ENCODE results near the gene NANS.
A peak's percentile ranks its signal among the peaks of the same experiment; 100 is the strongest.

Gene NANS

GRCh38 chr9:98080780-98081179, 24.2 kb downstream of the NANS start:
- TF ChIP-seq CTCF (IDR thresholded peaks at IDR 0.05), result no peak
- Histone ChIP-seq H3K4me1 (ENCODE audit: control insufficient read depth in 1 of 2, insufficient read depth in 1 of 2, low read depth in 1 of 2, low read length in 1 of 2) (peaks cover 0 to 3% of the 10 kb centered on the region in 2 experiments), H3K27ac (no peak overlapping the region), H3K36me3 (peaks cover 82% of the 10 kb centered on the region), H3K4me3 (ENCODE audit: low read depth in 1 of 2, low read length in 1 of 2) (no peak overlapping the region), H3K9me3 (no peaks in the 10 kb centered on the region), H3K27me3 (no peaks in the 10 kb centered on the region)

GRCh38 chr9:98081477-98082219, 25.1 kb downstream of the NANS start:
- Histone ChIP-seq H3K4me3 (ENCODE audit: low read depth in 1 of 2, low read length in 1 of 2) (no peak overlapping the region), H3K9me3 (no peaks in the 10 kb centered on the region), H3K36me3 (peaks cover 87% of the 10 kb centered on the region), H3K4me1 (ENCODE audit: control insufficient read depth in 1 of 2, insufficient read depth in 1 of 2, low read depth in 1 of 2, low read length in 1 of 2) (peaks cover 0 to 3% of the 10 kb centered on the region in 2 experiments), H3K27ac (peak overlapping the region; percentile 27), H3K27me3 (no peaks in the 10 kb centered on the region)
- TF ChIP-seq CTCF (IDR thresholded peaks at IDR 0.05), result no peak

GRCh38 chr9:98083061-98083501, 26.5 kb downstream of the NANS start:
- no peak overlapping the region for H3K4me3 ChIP-seq (ENCODE audit: low read depth in 1 of 2, low read length in 1 of 2)
- no peak overlapping the region for H3K27ac ChIP-seq
- H3K9me3 ChIP-seq, result no peaks in the 10 kb centered on the region
- H3K27me3 ChIP-seq, result no peaks in the 10 kb centered on the region
- no peak for TF ChIP-seq CTCF (IDR thresholded peaks at IDR 0.05)
- H3K4me1 ChIP-seq (ENCODE audit: control insufficient read depth in 1 of 2, insufficient read depth in 1 of 2, low read depth in 1 of 2, low read length in 1 of 2), result peaks cover 0 to 9% of the 10 kb centered on the region in 2 experiments
- H3K36me3 ChIP-seq, result peaks cover 89% of the 10 kb centered on the region

- Histone ChIP-seq H3K27me3 (no peaks in the 10 kb centered on the region), H3K9me3 (no peaks in the 10 kb centered on the region), H3K4me1 (ENCODE audit: control insufficient read depth in 1 of 2, insufficient read depth in 1 of 2, low read depth in 1 of 2, low read length in 1 of 2) (peaks cover 0 to 9% of the 10 kb centered on the region in 2 experiments), H3K27ac (no peak overlapping the region), H3K4me3 (ENCODE audit: low read depth in 1 of 2, low read length in 1 of 2) (no peak overlapping the region), H3K36me3 (peaks cover 84% of the 10 kb centered on the region)
- no peak for TF ChIP-seq CTCF (IDR thresholded peaks at IDR 0.05)
Observed at GRCh38 chr9:98083566-98084183, 27.1 kb downstream of the NANS start.

- TF ChIP-seq CTCF (IDR thresholded peaks at IDR 0.05), result no peak
- Histone ChIP-seq H3K4me3 (ENCODE audit: low read depth in 1 of 2, low read length in 1 of 2) (no peak overlapping the region), H3K27me3 (no peaks in the 10 kb centered on the region), H3K36me3 (peaks cover 87% of the 10 kb centered on the region), H3K27ac (no peak overlapping the region), H3K9me3 (no peaks in the 10 kb centered on the region), H3K4me1 (ENCODE audit: control insufficient read depth in 1 of 2, insufficient read depth in 1 of 2, low read depth in 1 of 2, low read length in 1 of 2) (peaks cover 0 to 9% of the 10 kb centered on the region in 2 experiments)
Observed at GRCh38 chr9:98084396-98084795, 27.9 kb downstream of the NANS start.

Data from neutrophil (primary cell).